GM21381 (cell line): Measurements from ENCODE around the gene ARL6IP4.

ENCODE experiments used
- ATAC-seq: cut with Tn5 transposase; IDR thresholded peaks from one replicate; pipeline ENCODE4 v1.9.1; 2021; ENCODE audit warnings: mild to moderate bottlenecking, moderate library complexity; ENCODE audit not compliant: unreplicated experiment

The ARL6IP4 gene

GRCh38 chr12:122958198-122958888 is 22.1 kb upstream of the ARL6IP4 start:
- ATAC-seq, result no peak

GRCh38 chr12:122959566-122960192 is 20.8 kb upstream of the ARL6IP4 start:
- ATAC-seq, result no peak

- no peak for ATAC-seq
Observed at GRCh38 chr12:122960193-122960569, 20.3 kb upstream of the ARL6IP4 start.

- ATAC-seq, result no peak
Observed at GRCh38 chr12:122961531-122962329, 18.8 kb upstream of the ARL6IP4 start.

GRCh38 chr12:122963941-122964265 is 16.6 kb upstream of the ARL6IP4 start:
- ATAC-seq, result no peak

- no peak for ATAC-seq
Observed at GRCh38 chr12:122964439-122965257, 15.8 kb upstream of the ARL6IP4 start.

GRCh38 chr12:122965321-122965751 is 15.1 kb upstream of the ARL6IP4 start:
- no peak for ATAC-seq

- ATAC-seq, result peak; percentile 64
Observed at GRCh38 chr12:122965851-122966742, 14.4 kb upstream of the ARL6IP4 start, which contains the start of gene ABCB9. ABCB9 (minus strand) TSS chr12:122966463; CDS start chr12:122960235, 6,228 bp downstream.

GRCh38 chr12:122966743-122967550 is 13.5 kb upstream of the ARL6IP4 start:
- no peak for ATAC-seq

DNA sequence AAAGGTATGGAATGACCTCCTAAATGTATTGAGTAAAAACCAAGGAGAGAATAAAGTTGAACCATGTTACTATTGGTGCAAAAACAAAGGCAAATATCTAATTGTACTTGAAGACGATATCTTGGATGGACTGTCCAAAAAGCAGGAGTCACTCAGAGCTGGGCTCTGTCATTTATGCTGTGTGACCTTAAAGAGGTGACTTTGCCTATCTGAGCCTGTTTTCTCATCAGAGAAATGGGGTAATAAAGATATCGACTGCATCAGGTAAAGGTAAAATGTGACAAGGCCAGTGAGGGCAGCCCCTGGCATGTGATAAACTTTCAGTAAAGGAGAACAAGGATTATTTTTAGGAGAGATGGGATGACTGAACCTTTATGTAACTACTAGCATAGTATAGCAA is 12.4 kb upstream of the ARL6IP4 start:
- no peak for ATAC-seq

DNA sequence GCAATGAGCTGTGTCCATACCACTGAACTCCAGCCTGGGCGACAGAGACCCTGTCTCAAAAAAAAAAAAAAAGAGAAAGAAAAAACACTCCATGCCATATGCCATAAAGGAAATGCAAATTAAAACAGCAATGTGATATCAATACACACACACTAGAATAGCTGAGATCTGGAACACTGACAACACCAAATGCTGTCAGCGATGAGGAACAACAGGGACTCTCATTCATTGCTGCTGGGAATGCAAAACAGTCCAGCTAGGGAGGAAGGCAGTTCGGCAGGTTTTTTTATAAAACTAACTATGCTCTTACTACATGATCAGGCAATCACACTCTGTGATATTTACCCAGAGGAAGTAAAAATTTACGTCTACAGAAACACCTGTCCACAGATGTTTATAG is 10.8 kb upstream of the ARL6IP4 start:
- no peak for ATAC-seq

GRCh38 chr12:122974274-122974891 is 6.1 kb upstream of the ARL6IP4 start:
- ATAC-seq, result peak; percentile 81

DNA sequence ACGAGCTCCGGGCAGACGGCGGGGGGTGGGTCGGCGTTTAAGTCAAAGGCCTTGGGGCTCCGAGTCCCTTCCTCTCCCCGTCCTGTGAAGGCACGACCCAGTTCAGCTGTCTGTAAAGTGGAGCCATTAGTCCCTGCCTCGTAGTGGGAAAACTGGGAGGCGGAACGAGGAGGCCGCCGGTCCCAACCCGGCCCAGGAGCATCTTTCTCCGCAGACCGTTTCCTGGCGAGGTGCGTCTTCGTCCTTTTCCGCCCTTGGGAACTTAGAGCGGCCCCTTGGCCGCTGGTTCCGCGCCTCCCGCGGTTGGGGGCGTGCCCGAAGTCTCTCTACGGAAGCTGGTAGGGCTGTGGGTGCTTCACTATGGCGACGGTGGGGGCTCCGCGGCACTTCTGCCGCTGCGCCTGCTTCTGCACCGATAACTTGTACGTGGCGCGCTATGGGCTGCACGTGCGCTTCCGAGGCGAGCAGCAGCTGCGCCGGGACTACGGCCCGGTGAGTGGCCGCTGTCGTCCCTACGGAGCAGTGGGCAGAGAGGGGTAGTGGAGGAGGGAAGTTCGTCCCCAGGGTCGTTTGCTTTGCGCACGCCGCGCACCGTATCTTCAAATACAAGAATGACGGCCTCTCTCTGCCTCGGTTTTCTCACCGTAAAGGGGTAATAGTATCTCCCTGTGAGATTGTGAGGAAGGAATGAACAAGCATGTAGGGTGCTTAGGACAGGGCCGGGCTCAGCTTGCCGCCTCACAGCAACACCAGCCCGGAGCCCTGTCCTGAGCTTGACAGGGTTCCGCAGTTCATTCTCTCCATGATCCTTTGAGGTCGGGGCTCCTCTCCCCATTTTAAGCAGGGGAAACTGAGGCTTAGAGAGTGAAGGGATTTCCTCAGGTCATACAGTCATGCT is 5.3 kb upstream of the ARL6IP4 start, which contains the start of gene OGFOD2:
Gene OGFOD2 (plus strand): TSS at position 353 of the 898 bp plus-strand sequence. CDS start 8 bp downstream, at position 361.
- peak; percentile 79 for ATAC-seq

- no peak for ATAC-seq
Observed at GRCh38 chr12:122975790-122976647, 4.5 kb upstream of the ARL6IP4 start.

DNA sequence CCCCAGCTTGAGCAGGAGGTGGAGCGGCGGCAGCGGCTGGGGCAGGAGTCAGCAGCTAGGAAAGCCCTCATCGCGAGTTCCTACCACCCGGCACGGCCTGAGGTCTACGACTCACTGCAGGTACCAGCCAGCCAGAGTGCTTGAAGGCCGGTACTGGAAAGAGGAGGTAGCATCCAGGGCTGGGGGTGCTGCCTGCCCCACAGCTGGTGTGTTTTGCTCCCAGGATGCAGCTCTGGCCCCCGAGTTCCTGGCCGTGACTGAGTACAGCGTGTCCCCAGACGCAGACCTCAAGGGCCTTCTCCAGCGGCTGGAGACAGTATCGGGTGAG is 3.9 kb upstream of the ARL6IP4 start:
- ATAC-seq, result no peak

DNA sequence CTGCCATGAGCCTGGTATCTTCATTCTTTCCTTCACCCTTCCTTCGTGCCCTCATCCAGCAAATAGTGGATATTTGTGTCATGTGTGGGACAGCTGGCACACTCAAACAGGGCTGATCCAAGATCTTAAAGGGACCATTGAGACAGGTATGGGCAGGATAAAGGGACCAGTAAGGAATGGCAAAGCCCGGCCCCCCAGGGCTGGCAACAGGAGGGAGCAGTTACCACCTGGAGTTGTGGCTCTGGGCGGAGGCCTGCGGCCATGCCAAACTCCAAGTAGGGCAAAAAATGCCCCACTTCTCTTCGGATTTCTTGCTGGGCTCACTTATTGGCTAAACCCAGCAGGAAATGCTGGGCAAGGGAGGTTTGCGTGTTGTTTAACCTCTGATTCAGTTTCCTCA is 3.3 kb upstream of the ARL6IP4 start:
- ATAC-seq, result no peak
